AG10803 (cell line): ENCODE measurements around the gene LIN7A.
A peak's percentile ranks its signal among the peaks of the same experiment; 100 is the strongest.
"Not testable (repeated sequence)": the region's sequence is repeated elsewhere in the genome, so short reads cannot be mapped to it uniquely, and the experiment has no call there.

ENCODE experiments used
- DNase-seq: peaks from one replicate; pipeline ENCODE4 v3.0.0; 2010; ENCODE audit warnings: low read depth
- H3K4me3 ChIP-seq: 2 replicates; pipeline ENCODE4 v1.5.1; 2011; ENCODE audit warnings: mild to moderate bottlenecking, low read length, control low read depth
- CTCF ChIP-seq: conservative IDR thresholded peaks from 2 replicates; pipeline ENCODE4 v1.5.1; 2011; ENCODE audit warnings: mild to moderate bottlenecking, low read length, control low read depth, inconsistent platforms

LIN7A gene

GRCh38 chr12:80802652-80803400 is 134.9 kb downstream of the LIN7A start:
- TF ChIP-seq CTCF, result no peak
- no peak overlapping the region for H3K4me3 ChIP-seq
- DNase-seq, result peak; percentile 16

GRCh38 chr12:80798281-80798680 is 139.5 kb downstream of the LIN7A start:
- no peak for TF ChIP-seq CTCF
- DNase-seq, result no peak
- H3K4me3 ChIP-seq, result no peak overlapping the region

GRCh38 chr12:80794551-80794950 is 143.2 kb downstream of the LIN7A start:
- DNase-seq, result no peak
- no peak overlapping the region for H3K4me3 ChIP-seq
- no peak for TF ChIP-seq CTCF

GRCh38 chr12:80792861-80793260 is 144.9 kb downstream of the LIN7A start:
- no peak for TF ChIP-seq CTCF
- no peak overlapping the region for H3K4me3 ChIP-seq
- no peak for DNase-seq

GRCh38 chr12:80791863-80792262 is 145.9 kb downstream of the LIN7A start:
- DNase-seq, result no peak
- H3K4me3 ChIP-seq, result no peak overlapping the region
- no peak for TF ChIP-seq CTCF

GRCh38 chr12:80788407-80788806 is 149.3 kb downstream of the LIN7A start:
- DNase-seq, H3K4me3 ChIP-seq: not testable (repeated sequence)

GRCh38 chr12:80782963-80783470 is 154.7 kb downstream of the LIN7A start:
- not testable (repeated sequence) for DNase-seq, H3K4me3 ChIP-seq

GRCh38 chr12:80781313-80781712 is 156.4 kb downstream of the LIN7A start:
- no peak for DNase-seq
- no peak for TF ChIP-seq CTCF
- H3K4me3 ChIP-seq, result no peak overlapping the region
